Iris pigment epithelial cell (primary cell): ENCODE data around the gene RNF20.

Experiments used
- DNase-seq: peaks from one replicate; pipeline ENCODE4 v3.0.0-alpha.2; 2011; ENCODE audit warnings: low read depth

Gene RNF20

DNA sequence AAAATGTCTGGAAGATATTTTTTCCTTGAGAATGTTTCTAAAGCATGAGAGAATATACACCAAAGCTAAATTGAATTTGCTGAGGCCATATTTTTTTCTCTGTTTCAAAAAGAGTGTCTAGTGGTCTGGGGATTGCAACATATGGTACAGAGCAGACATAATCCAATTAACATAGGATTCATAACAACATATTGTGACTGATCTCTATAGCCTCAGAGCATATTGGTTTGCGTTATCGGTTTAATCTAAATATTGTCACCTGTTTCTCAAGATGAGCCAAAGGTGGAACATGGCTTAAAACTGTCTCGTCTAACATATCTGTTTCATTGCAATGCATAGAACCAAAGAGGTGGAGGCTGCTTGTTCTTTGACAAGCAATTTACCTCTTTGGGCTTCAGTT is 57.2 kb downstream of the RNF20 start:
- no peak for DNase-seq

DNA sequence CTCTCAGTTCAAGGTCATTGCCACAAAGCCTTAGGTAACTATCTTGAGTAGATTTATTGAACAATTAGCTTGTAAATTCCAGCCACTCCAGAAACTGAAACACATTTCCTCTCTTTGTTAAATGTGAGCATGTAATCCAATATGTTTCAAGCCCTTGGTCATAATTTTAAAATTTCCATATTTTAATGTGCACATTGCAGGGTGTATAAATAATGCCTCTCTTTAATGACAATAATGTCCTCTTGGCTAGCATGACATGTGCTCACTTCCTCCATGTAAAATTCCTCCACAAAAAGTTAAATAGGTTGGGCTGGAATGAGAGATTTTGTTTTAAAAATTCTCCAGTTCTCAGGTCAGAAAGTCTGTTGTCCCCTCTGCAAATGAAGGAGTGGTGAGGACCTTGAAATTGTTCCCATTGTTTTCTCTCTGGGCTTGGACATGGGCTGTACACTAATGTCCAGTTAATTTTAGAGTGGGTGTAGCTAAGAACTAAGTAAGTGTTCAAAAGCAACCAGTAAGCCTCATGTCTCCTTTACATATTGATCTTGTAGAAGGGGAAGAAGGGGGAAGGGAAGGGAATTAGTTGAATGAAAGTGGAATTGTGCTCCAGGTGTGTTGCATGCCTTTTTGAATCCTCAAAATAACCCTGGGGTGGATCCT is 58.3 kb downstream of the RNF20 start:
- no peak for DNase-seq

DNA sequence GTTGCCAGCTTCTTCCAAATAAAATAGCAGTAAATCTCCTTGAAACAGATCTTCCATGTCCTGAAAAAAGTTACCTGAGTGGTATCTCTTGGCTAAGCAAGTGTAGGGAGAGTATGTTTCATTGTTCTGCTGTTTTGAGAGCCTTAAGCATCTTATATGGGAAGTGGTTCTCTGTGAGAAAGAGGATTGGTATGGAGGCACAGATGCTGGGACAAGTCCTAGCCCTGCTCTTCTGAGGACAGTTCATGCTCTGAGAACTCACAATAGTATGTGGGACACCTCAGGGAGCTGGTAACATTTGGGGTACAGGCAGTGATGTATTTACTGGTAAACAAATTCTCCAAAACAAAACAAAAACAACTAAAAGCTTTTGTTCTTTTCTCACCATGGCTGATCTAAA is 59.1 kb downstream of the RNF20 start:
- DNase-seq: no peak

DNA sequence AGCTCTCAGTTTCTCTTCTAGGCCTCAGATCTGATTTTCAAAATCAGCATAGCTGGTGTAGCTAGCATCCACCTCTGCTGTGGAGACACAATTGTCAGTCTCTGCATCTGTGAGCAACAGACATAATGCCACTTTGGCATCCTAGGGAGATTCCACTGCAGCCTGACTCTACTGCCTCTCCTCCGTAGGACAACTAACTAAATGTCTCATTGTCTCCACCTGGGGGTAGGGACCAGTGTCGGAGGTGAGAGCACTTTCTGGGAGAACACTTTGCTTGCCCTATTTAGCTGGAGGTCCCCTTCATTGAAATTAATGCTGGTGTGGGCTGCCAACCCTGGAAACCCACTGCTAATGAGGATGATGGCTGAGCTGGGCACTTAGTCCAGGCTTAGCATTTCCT is 59.7 kb downstream of the RNF20 start:
- no peak for DNase-seq

DNA sequence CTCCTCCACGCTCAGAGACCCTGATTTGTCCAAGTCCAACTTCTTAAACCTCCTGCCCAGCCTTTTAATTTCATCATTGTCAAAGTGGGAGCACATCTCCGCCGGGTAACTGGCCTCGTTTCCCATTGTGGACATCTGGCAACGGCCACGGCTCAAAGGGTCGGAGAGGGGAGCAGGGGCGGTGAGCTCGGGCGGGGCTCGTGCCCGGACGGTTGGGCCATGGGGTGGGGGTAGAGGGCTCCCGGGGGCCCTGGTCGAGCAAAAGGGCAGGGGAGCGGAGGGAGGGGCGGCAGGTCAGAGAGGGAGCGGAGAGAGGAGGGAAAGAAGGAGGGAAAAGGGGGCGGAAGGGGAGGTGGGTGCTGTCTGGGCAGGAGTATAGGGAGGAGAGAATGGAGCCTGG is 61.1 kb downstream of the RNF20 start, which contains the start of gene PPP3R2:
PPP3R2 (minus strand) TSS at position 174 of the 400 bp plus-strand sequence; CDS start at position 126, 48 bp downstream.
- no peak for DNase-seq

DNA sequence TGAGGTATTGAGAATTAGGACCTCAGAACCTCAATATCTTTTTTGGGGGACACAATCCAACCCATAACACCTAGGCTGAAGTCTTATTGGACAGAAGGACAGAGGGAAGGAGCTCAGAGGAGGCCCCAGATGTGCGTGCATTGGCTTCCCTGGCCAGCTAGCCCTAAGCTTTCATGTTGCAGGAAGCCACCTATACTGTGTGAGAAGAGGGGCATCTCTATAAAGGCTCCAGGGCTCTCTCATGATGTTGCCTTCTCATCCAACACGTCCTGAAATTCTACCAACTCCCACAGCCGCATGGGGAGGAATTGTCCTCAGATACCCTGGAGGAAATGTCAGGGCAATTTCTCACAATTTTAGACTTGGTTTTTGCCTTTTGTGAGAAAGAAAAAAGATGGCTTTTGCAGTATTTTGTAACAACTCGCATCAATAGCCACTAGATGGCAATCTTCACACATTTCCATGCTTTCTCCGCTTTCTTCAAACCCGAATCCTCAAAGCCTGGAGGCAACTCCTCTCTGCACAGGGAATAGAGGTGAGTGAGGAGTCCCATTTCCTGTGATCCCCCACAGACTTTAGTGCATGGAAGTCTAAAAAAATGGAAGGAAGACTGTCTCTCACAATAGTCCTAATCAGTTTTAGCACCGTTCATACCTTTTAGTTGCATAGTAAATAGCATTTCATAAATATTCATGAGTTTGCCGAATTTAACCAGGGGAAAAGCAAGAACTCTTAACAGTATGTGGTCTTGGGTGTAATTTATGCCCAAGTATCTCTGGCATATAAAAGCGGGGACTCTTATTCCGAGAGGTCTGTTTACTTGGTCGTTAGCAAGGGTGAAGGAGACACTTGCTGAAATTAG is 68.5 kb downstream of the RNF20 start:
- peak; percentile 51 for DNase-seq

DNA sequence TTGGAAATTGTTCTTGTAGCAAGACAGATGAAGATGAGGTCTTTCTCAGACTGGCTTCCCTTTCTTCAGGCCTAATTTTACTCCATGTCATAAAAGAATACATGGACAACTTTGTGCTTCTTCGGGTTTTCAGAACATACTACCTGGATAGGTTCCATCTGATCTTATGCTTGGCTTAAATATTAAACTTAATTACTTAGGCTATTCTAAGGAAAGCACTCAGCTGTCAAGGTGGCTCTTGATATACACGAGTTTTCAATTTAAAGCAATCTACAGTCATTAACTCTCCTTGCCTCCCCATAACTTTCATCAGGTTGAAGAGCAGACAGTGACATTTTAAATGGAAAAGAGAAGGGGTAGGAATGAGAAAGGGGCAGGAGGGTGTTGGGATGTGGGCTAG is 70.6 kb downstream of the RNF20 start:
- no peak for DNase-seq

DNA sequence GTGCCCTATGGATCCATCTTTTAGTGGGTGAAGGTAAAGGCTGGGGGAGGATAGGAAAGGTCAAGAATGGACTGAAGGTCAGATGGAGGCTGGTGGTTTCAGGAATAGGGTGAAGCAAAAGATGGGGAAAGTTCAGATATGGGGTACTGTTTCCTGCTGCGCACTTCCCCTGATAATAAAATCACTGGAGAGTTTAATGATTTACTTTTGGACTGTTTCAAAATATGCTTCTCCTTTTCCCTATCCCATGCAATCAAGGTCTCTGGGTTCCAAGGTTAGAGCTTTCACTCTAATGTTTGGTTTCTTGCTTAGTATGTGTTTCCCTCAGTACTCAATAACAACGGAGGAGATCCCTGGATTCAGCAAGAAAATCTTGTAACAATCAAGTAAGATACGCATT is 71.9 kb downstream of the RNF20 start:
- DNase-seq: no peak
